Upper lobe of left lung (tissue), 6 donors: ENCODE results near the gene GRIK4. TPM values are rescaled to one million over a fixed set of nuclear protein-coding genes. Genes with fewer than 3 reads are reported as not detected.

ENCODE experiments used
- ATAC-seq, 2 donors: fragments of 200-7000 bp; cut with Tn5 transposase; one replicate each; pipeline ENCODE4 v1.9.1; 2022; ENCODE audit warnings: mild to moderate bottlenecking in 2 of 2, moderate library complexity in 2 of 2; ENCODE audit not compliant: low FRiP score in 2 of 2
- DNase-seq, 2 donors: peaks; one replicate each; pipeline ENCODE4 v3.0.0-alpha.2; 2019 to 2020
- H3K27ac ChIP-seq, 4 donors: fragments of 200-600 bp; sonication (generic); one replicate each; pipeline ENCODE4 v1.5.1; 2016 to 2019
- H3K27me3 ChIP-seq, 4 donors: fragments of 200-600 bp; sonication (generic); one replicate each; pipeline ENCODE4 v1.5.1; 2017 to 2019
- H3K36me3 ChIP-seq, 4 donors: fragments of 200-600 bp; sonication (generic); one replicate each; pipeline ENCODE4 v1.5.1; 2016 to 2019
- H3K4me1 ChIP-seq, 4 donors: fragments of 200-600 bp; sonication (generic); one replicate each; pipeline ENCODE4 v1.5.1; 2018 to 2019
- H3K4me3 ChIP-seq, 4 donors: fragments of 200-600 bp; sonication (generic); one replicate each; pipeline ENCODE4 v1.5.1; 2017 to 2019; ENCODE audit warnings: mild to moderate bottlenecking in 2 of 4, moderate library complexity in 1 of 4
- H3K9me3 ChIP-seq, 4 donors: fragments of 200-600 bp; sonication (generic); one replicate each; pipeline ENCODE4 v1.5.1; 2018 to 2019
- CTCF ChIP-seq, 6 experiments: fragments of 450-650 bp in 4 of 6; fragments of 200-600 bp in 2 of 6; sonication (generic) in 2 of 6; IDR thresholded peaks; one replicate each; pipeline ENCODE4 v1.5.1; 2016 to 2019; ENCODE audit warnings: antibody characterized with exemption in 6 of 6
- EP300 ChIP-seq, 4 donors: sonication (generic); formaldehyde crosslinking; IDR thresholded peaks; one replicate each; pipeline ENCODE4 v1.5.1; 2017; ENCODE audit warnings: antibody characterized with exemption in 4 of 4, control low read depth in 2 of 4
- POLR2A ChIP-seq, 4 donors: fragments of 450-650 bp; IDR thresholded peaks; one replicate each; pipeline ENCODE4 v1.5.1; 2016 to 2017; ENCODE audit warnings: antibody characterized with exemption in 4 of 4, mild to moderate bottlenecking in 2 of 4
- POLR2AphosphoS5 ChIP-seq, 2 donors: sonication (generic); formaldehyde crosslinking; IDR thresholded peaks; one replicate each; pipeline ENCODE4 v1.5.1; 2017; ENCODE audit warnings: antibody characterized with exemption in 2 of 2
- WGBS, 2 donors: methylation state at CpG; one replicate each; pipeline ENCODE4 v1.1.5; 2017 to 2018; 5-methylcytosine and 5-hydroxymethylcytosine counted together
- total RNA-seq, 6 donors: library from RNA; depleted of rRNA in 4 of 6; stranded (reverse); fragments of >200 nt in 4 of 6; gene quantifications; one replicate each; pipeline versions ENCODE4 v1.1.0 to v1.2.1, GENCODE V29; 2016 to 2021
- donor health status: DM: no; HTN: no; CAD: no; lungs with moderate emphysema.
- donor health status: DM: no; HTN: yes; CAD: no; lungs with severe emphysema.

The GRIK4 gene
- total RNA-seq, 6 donors from 2014 or later, result 0.30 to 8.4 (median 0.78) TPM

GRCh38 chr11:120657306-120658070 is 145.9 kb downstream of the GRIK4 start:
- DNase-seq (no peak), ATAC-seq (no peak)
- 70 to 82% methylated on average over 6 of the region's 6 CpGs for WGBS, 2 donors
- no peaks in the 10 kb centered on the region for H3K27me3 ChIP-seq
- no peaks in the 10 kb centered on the region for H3K36me3 ChIP-seq
- no peak overlapping the region for H3K27ac ChIP-seq
- TF ChIP-seq EP300 (IDR thresholded peaks at IDR 0.05) (no peak), POLR2A (IDR thresholded peaks at IDR 0.05) (no peak), POLR2AphosphoS5 (IDR thresholded peaks at IDR 0.05) (no peak), CTCF (IDR thresholded peaks at IDR 0.05) (no peak)
- no peak overlapping the region for H3K4me3 ChIP-seq
- no peaks in the 10 kb centered on the region for H3K9me3 ChIP-seq
- H3K4me1 ChIP-seq, result no peaks in the 10 kb centered on the region

GRCh38 chr11:120658071-120658423 is 146.5 kb downstream of the GRIK4 start:
- Histone ChIP-seq H3K4me1 (no peaks in the 10 kb centered on the region), H3K4me3 (no peak overlapping the region), H3K27ac (no peak overlapping the region), H3K9me3 (no peaks in the 10 kb centered on the region), H3K27me3 (no peaks in the 10 kb centered on the region), H3K36me3 (no peaks in the 10 kb centered on the region)
- DNase-seq (no peak), ATAC-seq (no peak)
- TF ChIP-seq CTCF (IDR thresholded peaks at IDR 0.05) (no peak), POLR2A (IDR thresholded peaks at IDR 0.05) (no peak), EP300 (IDR thresholded peaks at IDR 0.05) (no peak), POLR2AphosphoS5 (IDR thresholded peaks at IDR 0.05) (no peak)
- WGBS, 2 donors, result 78 to 82% methylated on average over 3 of the region's 3 CpGs

GRCh38 chr11:120659076-120659475 is 147.5 kb downstream of the GRIK4 start:
- Histone ChIP-seq H3K9me3 (no peaks in the 10 kb centered on the region), H3K36me3 (no peaks in the 10 kb centered on the region), H3K4me1 (no peaks in the 10 kb centered on the region), H3K27ac (no peak overlapping the region), H3K4me3 (no peak overlapping the region), H3K27me3 (no peaks in the 10 kb centered on the region)
- 79 to 89% methylated on average over 6 of the region's 6 CpGs for WGBS, 2 donors
- ATAC-seq (no peak), DNase-seq (no peak)
- TF ChIP-seq EP300 (IDR thresholded peaks at IDR 0.05) (no peak), POLR2AphosphoS5 (IDR thresholded peaks at IDR 0.05) (no peak), CTCF (IDR thresholded peaks at IDR 0.05) (no peak), POLR2A (IDR thresholded peaks at IDR 0.05) (no peak)

GRCh38 chr11:120660024-120660565 is 148.5 kb downstream of the GRIK4 start:
- ATAC-seq (peak in 1 of 2 donors; percentile 12), DNase-seq (peak in 1 of 2 donors; percentile 58)
- H3K4me1 ChIP-seq, result no peaks in the 10 kb centered on the region

More at GRCh38 chr11:120660024-120660565, 148.5 kb downstream of the GRIK4 start:
- TF ChIP-seq POLR2A (IDR thresholded peaks at IDR 0.05) (no peak), POLR2AphosphoS5 (IDR thresholded peaks at IDR 0.05) (no peak), CTCF (IDR thresholded peaks at IDR 0.05) (peak in 4 of 6 experiments; percentile 17 to 27 (median 23))
- Histone ChIP-seq H3K36me3 (no peaks in the 10 kb centered on the region), H3K4me3 (no peak overlapping the region), H3K9me3 (no peaks in the 10 kb centered on the region), H3K27ac (no peak overlapping the region), H3K27me3 (no peaks in the 10 kb centered on the region)
- WGBS, 2 donors, result 56 to 84% methylated on average over 6 to 8 of the region's 17 CpGs
